ENCODE measurements around the gene GLG1. TPM values are rescaled to one million over a fixed set of nuclear protein-coding genes. Genes with fewer than 3 reads are reported as not detected.
A peak's percentile ranks its signal among the peaks of the same experiment; 100 is the strongest.

Gene GLG1
- total RNA-seq, 1 experiment from 2014 or later, result 135 TPM

GRCh38 chr16:74605746-74606520 is 981 bp downstream of the GLG1 start:
- Histone ChIP-seq H3K79me1 (ENCODE audit: insufficient read depth, low read depth, low read length, poor library complexity, severe bottlenecking) (no peaks in the 10 kb centered on the region), H4K91ac (ENCODE audit: insufficient read length, low read depth, low read length) (peak overlapping the region; percentile 31), H3K4me2 (ENCODE audit: insufficient read depth, insufficient read length, low read length) (peak overlapping the region; percentile 84), H3K4ac (ENCODE audit: low read depth, low read length) (no peak overlapping the region), H4K5ac (ENCODE audit: insufficient read length, low read depth, low read length) (peak overlapping the region; percentile 25), H3K27me3 (ENCODE audit: insufficient read depth, low read length) (no peaks in the 10 kb centered on the region), H4K8ac (replicated peaks; ENCODE audit: insufficient read length, low read depth, low read length) (no peak overlapping the region), H3K9ac (ENCODE audit: extremely low read depth, insufficient read length, low read length) (peak overlapping the region; percentile 95), H3K18ac (ENCODE audit: insufficient read length, low read depth, low read length) (peak overlapping the region; percentile 89), H3T11ph (ENCODE audit: low read length) (no peak overlapping the region), H3K56ac (ENCODE audit: insufficient read length, low read depth, low read length) (no peak overlapping the region), H3K4me1 (ENCODE audit: insufficient read depth, low read length) (peaks cover 4% of the 10 kb centered on the region; the same call in 1 of the 2 replicates), H2BK15ac (ENCODE audit: low read depth, low read length) (no peak overlapping the region), H2BK20ac (ENCODE audit: low read depth, low read length, poor library complexity, severe bottlenecking) (no peak overlapping the region), H3K23me2 (ENCODE audit: insufficient read length, low read depth, low read length, poor library complexity, severe bottlenecking) (peaks cover 8% of the 10 kb centered on the region), H2AFZ (ENCODE audit: low read length) (no peak overlapping the region), H2AK5ac (ENCODE audit: insufficient read length, low read length) (no peak overlapping the region), H3K27ac (ENCODE audit: insufficient read length, low read depth, low read length) (peak overlapping the region; percentile 46), H3K14ac (ENCODE audit: insufficient read depth, low read length) (peak overlapping the region; percentile 93), H2BK12ac (ENCODE audit: insufficient read length, low read depth, low read length) (no peak overlapping the region), H3K9me3 (ENCODE audit: control insufficient read depth, low read depth, low read length) (no peaks in the 10 kb centered on the region), H3K79me2 (ENCODE audit: insufficient read depth, low read length) (peaks cover 29% of the 10 kb centered on the region; the same call in 1 of the 2 replicates), H3K23ac (ENCODE audit: insufficient read length, low read depth, low read length) (no peak overlapping the region), H4K20me1 (ENCODE audit: control insufficient read depth, insufficient read depth, insufficient read length) (no peaks in the 10 kb centered on the region), H2BK120ac (ENCODE audit: low read depth, low read length, poor library complexity, severe bottlenecking) (no peak overlapping the region), H2BK5ac (ENCODE audit: insufficient read length, low read length) (peak overlapping the region; percentile 21)
- Mint-ChIP-seq H3K27ac (peak overlapping the region; percentile 89 to 99 (median 99)), H3K4me1 (peaks cover 40 to 46% of the 10 kb centered on the region in 2 experiments), H3K9me3 (no peaks in the 10 kb centered on the region; a peak in 1 of 5 replicates), H3K27me3 (ENCODE audit: low read depth) (no peaks in the 10 kb centered on the region), H3K36me3 (ENCODE audit: insufficient read depth in 1 of 3, low read depth in 3 of 3) (peaks cover 2 to 5% (median 4%) of the 10 kb centered on the region in 3 experiments; a peak in 5 of 7 replicates), H3K4me3 (peak overlapping the region; percentile 97 to 98)
- no peak for DNase-seq
- WGBS (ENCODE audit: extremely low coverage, insufficient read length, low lambda C conversion rate), result no CpG with 5 or more reads among the region's 17 CpGs
- TF ChIP-seq, protein P1, sequence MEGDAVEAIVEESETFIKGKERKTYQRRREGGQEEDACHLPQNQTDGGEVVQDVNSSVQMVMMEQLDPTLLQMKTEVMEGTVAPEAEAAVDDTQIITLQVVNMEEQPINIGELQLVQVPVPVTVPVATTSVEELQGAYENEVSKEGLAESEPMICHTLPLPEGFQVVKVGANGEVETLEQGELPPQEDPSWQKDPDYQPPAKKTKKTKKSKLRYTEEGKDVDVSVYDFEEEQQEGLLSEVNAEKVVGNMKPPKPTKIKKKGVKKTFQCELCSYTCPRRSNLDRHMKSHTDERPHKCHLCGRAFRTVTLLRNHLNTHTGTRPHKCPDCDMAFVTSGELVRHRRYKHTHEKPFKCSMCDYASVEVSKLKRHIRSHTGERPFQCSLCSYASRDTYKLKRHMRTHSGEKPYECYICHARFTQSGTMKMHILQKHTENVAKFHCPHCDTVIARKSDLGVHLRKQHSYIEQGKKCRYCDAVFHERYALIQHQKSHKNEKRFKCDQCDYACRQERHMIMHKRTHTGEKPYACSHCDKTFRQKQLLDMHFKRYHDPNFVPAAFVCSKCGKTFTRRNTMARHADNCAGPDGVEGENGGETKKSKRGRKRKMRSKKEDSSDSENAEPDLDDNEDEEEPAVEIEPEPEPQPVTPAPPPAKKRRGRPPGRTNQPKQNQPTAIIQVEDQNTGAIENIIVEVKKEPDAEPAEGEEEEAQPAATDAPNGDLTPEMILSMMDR (conservative IDR thresholded peaks at IDR 0.05), result no peak

Data from H9 (cell line).